Stimulated activated CD4-positive, alpha-beta T cell treated with anti-CD3 and anti-CD28 coated beads, Interleukin-2, amount 100 ng/mL, for 4 hours (primary cell): ENCODE results near the gene UPP1.
"Not testable (repeated sequence)": the region's sequence is repeated elsewhere in the genome, so short reads cannot be mapped to it uniquely, and the experiment has no call there.

Experiments
- DNase-seq: peaks from one replicate; pipeline ENCODE4 v3.0.0-alpha.2; 2020; ENCODE audit warnings: low read depth

Gene UPP1

DNA sequence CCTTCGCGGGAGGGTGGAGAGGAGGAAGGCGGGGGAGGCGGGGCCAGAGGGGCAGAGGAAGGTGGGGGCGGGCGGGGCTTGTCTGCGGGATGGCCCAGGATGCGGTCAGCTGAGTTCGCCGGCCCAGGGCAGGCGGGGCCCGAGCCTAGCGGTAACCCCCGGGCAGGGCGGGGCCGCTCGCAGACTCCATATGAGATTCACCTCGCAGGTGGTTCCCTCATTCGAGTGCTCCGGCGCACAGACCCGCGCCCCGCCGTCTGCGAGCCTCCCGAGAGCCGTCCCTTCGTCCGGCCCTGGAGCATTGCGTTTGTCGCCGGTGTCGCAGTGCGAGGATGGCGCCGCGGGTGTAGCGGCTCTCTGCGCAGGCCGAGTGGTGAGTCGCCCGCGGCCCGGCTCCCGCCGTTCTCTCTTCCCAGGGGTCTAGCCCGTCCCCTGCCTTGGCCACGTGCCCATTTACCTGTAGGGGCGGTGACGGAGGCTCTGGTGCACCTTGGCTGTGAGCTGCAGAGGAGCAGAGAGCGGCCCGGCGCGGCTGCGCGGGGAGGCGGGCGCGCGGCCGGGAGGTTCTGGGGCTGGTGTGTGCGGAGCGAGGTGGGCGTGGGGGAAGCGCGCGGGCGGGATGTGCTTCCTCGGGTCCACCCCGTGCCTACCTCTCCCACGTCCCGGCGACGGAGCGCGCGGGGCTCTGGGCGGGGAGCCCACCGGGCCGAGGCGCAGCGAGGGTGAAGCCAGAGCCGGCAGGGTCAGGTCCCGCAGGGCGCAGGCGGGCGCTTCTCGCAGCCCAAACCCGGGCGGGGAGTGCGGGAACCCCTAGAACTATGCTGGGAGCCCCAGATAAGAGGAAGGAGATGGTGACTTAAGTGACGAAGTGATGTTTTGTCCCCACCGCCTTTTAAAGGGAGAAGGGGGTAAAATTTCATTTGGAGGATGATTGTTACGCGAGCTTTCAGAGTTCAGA is at the start of gene UPP1:
TSS of gene UPP1 (plus strand) at position 220 of the 958 bp plus-strand sequence. CDS start 5,519 bp downstream, outside the sequence.
- peak; percentile 75 for DNase-seq

DNA sequence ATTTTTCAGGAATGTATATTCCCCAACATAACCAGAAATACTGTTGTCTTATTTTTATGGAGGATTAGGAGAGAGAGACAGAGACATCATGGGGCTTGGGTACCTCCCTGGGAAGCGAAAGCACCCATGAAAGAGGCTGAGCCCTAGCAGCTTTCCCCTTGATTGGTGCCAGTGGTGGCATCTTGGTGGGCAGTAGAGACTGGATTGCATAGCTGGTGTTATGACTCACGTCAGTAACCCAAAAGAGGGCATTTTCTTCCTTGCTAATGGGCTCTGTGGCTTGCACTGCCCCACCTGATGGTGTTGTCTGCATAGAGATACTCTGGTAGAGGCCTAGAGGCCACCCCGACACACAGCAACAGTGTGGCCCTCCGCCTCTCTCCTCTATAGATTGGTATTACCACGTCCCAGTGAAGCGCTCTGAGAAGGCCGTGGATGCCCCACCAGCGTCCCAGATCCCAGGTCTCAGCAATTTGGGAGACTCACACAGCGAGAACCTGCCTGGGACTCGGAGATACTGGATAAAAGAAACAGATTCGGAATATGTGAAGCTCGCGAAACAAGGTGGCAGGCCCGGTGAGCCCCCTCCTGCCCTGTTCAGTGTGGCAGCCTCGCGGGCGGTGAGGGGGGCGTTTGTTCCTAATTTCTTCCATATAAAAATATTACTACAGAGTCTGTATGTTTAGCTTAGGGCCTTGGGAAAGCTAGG is 48.0 kb upstream of the UPP1 start:
- DNase-seq = no peak

DNA sequence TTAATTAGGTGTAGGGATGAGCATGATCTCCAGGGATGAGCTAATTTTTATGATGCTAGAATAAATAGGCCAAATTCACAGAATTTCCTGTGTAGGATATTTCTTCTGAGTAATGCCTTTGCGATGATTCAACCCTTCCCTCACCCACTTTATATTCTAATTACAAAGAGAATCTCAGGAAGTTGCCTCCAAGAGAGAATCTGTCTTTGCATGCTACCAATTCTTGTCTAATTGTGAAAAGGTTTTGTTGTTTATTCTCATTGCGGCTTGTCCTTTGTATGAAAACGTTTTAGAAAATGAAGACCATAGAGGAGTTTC is 47.5 kb upstream of the UPP1 start:
- no peak for DNase-seq

- no peak for DNase-seq
These were observed 46.8 kb upstream of the UPP1 start for GRCh38 chr7:48042216-48042615.

DNA sequence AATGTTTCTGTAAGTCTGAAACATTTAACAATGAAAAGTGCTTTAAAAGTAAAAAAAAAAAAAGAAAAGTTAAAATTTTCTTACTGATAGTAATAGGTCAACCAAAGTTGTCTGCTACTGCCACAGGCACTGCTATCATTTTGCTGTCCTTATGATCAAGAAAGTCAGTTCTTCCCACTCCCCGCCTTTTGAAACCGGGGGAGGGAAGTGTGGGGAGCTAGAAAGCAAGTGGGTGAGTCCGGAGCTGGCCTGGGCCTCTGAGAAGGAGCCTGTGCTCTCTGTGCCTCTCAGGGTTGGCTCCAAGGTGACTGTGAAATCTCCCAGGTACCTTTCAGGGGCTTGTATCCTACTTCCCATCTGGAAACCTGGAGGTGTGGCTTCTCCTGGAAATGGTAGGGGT is 46.4 kb upstream of the UPP1 start:
- DNase-seq = no peak

DNA sequence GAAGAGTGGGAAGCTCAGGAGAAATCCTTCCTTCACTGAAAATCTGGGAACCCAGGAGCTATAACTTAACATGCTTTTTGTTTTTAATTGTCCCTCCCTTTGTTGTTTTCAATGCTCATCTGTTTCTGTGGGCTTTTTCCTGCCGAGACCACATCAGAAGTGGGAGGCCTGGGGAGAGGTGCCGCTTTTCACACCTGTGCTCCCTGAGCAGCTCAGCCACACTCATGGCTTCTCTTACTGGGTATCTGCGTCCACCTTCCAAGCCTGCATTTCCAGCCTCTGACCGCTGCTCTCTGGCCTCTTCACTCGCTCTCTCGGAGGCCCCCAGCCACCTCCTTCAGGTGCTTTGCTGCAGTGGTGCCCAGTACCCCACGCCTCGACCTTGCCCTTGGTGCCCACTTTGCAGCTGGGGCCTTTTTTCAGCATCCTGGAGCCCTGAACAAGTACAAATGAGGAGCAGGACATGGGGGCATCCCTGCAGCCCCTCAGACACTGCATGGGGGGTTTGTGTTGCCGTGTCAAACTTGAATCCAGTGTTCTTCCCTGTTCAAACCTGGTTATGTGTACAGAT is 43.8 kb upstream of the UPP1 start:
- no peak for DNase-seq

GRCh38 chr7:48046458-48046857 is 42.6 kb upstream of the UPP1 start:
- DNase-seq = no peak

GRCh38 chr7:48048113-48048512 is 41.0 kb upstream of the UPP1 start:
- DNase-seq = no peak

DNA sequence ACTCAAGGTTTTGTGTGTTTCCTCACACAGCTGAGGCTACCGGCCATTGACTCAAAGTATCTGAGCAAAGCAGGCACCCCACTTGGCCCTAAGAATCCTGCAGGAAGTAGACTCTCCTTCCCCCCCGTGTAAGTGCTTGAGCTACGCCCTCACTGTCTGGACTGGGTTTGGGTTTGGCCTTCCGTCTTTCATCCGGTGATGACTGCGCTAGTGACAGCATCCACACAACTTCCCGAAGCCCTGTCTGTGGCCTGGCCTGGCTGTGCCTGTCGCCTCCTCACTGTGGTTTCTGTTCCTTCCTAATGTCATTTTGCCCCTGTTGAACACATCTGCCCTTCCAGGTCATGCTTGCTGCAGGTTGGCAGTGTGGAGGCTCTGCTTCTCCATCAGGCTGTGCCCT is 39.2 kb upstream of the UPP1 start:
- DNase-seq = no peak

DNA sequence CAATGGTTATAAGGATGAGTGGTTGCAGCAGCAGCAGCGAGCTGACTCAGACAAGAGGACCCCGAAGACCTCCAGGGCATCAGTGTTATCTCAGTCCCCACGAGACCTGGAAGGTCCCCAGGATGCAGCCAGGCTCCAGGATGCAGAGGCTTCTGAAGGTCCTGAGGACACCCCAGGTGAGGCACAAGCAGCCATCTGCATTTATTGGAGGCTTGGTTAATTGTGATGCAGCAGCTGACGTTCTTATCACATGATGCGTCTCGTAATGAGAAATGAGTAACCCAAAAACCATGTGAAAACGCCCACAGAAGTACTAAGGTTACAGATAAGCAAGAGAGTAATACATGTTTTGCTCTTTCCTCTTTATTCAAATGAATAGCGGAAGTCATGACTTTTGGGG is 36.3 kb upstream of the UPP1 start:
- DNase-seq = no peak

DNA sequence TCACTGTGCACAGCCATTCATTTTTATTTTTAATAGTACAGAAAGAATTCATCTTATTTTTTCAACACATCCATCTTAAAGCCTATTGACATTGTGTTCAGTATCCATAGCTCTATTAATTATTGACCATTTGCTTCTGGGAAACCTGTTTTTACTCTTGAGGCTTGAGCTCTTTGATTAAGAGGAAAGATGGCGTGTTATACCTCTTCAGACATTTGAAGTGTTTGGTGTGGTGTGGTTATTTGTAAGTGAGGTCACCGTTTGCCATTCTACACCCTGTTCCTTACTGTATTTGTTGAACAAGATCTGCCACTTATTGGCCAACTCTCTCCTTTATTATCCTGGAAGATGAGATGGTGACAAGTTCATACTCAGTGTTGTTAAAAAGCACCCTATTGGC is 35.3 kb upstream of the UPP1 start:
- DNase-seq = no peak

DNA sequence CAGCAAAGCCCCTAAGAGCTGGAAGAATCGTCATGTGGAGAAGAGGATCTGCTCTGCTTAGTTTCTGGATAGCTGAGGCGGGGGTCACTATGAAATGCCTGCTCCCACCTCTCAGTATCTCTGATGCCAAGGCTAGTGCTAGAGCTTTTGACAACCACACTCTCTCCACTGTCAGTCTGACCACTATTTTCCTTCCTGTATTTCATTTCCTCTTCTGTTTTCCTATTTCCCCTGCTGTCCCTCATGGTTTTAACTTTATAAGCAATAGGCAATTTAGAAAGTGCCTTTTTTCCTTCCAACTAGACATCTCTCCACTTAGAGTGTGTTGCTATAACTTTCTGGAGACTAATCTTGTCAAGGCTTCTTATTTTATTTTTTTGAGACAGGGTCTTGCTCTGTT is 30.1 kb upstream of the UPP1 start:
- DNase-seq = no peak

DNA sequence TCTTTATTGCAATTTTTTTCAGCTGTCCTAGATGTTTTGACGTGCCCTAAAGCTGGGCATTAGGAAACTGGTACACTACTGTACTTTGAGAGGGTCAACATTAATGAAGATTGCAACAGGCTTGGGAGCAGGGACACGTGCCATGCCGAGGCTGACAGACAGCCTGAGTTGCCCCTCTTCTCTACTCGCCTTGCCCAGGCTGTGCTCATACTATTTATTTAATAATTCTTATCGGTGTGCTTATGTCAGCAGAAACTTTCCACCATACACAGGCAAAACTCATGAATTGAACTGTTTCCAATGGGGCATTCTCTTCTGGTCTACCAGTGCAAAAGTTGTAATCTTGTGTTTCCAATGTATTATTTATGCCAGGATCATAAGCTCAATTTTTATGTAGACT is 29.4 kb upstream of the UPP1 start:
- no peak for DNase-seq

- DNase-seq = no peak
These were observed 25.1 kb upstream of the UPP1 start for GRCh38 chr7:48063985-48064384.

DNA sequence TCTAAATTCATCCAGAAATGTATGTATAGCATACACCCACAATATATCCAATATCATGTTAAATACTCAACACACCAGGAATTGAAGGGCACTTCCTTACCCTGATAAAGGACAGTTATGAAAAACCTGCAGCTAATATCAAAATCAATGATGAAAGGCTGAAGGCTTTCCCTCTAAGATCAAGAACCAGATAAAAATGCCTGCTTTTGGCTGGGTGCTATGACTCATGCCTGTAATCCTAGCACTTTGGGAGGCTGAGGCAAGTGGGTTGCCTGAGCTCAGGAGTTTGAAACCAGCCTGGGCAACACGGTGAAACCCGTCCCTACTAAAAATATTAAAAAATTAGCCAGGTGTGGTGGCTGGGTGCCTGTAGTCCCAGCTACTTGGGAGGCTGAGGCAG is 21.6 kb upstream of the UPP1 start:
- no peak for DNase-seq

GRCh38 chr7:48074204-48074654 is 14.8 kb upstream of the UPP1 start:
- no peak for DNase-seq

GRCh38 chr7:48077423-48077822 is 11.6 kb upstream of the UPP1 start:
- DNase-seq = no peak

DNA sequence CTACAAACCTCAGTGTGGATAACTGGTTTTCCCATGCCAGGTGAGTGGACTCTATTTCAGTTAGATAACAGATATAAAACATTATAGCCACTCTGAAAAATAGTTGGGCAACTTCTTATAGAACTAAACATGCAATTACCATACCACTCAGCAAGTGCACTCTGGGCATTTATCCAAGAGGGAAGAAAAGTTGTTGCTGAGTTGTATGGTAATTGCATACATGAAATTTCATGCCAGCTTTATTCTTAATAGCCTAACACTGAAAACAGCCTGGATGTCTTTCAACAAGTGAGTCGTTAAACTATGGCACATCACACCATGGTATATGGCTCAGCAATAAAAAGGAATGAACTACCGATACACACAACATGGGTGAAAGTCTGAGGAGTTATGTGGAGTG is 10.6 kb upstream of the UPP1 start:
- no peak for DNase-seq

DNA sequence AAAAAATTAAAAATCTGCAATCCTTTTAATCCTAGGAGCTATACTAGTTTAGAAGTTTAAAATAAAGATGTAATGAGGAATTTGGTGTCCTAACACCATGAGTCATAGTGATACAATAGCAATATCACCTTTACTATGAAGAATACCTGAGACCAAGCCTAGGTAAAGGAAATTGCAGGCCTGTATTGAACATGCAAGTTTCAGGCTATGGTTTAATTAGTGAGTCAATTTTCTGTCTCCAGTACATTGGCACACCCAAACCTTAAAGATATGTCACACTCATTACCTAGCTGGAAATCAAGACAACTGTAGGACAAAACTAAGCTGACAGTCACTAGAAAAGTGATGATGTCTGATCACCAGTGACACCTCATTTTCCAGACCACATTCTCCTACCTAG is 6.7 kb upstream of the UPP1 start:
- DNase-seq = not testable (repeated sequence)

DNA sequence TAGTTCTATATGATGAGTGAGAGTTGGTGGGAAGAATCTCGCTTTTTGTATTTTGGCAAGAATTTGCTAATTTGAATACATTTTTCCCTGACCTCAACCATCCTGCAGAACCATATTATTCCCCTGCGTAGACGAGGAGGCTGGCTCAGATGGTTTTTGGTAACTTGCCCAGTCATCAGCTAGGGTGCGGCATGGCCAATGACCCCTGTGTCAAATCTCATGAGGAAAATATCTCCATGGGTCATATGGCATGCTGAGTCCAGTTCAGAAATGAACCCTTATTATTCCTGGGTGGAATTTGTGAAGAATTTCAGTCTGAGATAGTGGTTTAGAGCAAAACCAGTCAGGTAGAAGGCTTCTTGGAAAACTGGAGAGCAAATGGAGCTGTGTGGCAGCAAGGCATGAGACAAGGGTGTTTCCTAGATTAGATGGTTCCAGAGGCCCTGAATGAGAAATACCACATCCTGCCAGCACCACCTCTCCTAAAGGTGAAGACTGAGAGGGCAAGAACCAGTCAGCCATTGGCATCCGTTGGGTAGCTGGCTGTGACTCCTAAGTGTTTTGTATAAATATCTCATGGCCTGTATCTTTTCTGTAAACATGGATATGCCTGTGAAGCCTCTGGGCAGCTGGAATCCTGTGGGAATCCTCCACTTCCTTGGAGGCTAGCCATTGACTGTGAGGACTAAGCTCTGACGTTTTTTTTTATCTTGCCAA is 5.8 kb upstream of the UPP1 start:
- DNase-seq = no peak

- peak; percentile 65 for DNase-seq
These were observed 4.2 kb upstream of the UPP1 start for GRCh38 chr7:48084727-48085432.

DNA sequence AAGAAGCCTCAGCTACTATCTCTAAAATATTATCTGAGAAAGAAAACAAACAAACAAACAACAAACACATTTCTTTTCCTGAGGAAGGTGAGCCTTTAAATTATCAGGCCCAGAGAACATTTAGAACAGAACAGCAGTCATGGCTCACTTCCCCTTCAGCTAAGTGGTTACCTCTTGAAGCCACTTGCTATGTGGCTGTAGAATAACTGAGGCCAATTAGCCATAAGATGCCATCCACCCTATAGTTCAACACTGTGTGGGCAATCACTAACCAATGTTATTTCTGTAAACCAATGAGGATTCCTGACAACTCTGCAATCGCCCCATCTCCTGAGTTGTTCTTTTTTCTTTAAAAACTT is 3.7 kb upstream of the UPP1 start:
- no peak for DNase-seq
